Activated B cell treated with CpG ODN at 0.5 μM for 24 hours (primary cell): ENCODE measurements around the gene RNF152. TPM values are rescaled to one million over a fixed set of nuclear protein-coding genes. Genes with fewer than 3 reads are reported as not detected.

Experiments used
- ATAC-seq: fragments of 200-7000 bp; cut with Tn5 transposase; one replicate; pipeline ENCODE4 v1.10.0; 2021; ENCODE audit warnings: low read depth, mild to moderate bottlenecking, moderate library complexity
- CTCF ChIA-PET: fragments of 350-600 bp; sonication (Branson Sonifier 250); formaldehyde crosslinking; loops from one replicate; lab custom pipeline; 2021; ENCODE audit warnings: antibody characterized with exemption; lab: Charles Lee
- POLR2A ChIA-PET: fragments of 350-600 bp; sonication (Branson Sonifier 250); formaldehyde crosslinking; loops from one replicate; lab custom pipeline; 2021; ENCODE audit warnings: antibody characterized with exemption; lab: Charles Lee
- DNase-seq: peaks from one replicate; pipeline ENCODE4 v3.0.0; 2022
- H3K27ac Mint-ChIP-seq: one replicate; pipeline ENCODE4 v1.8.0; 2020; ENCODE audit warnings: mixed read lengths
- H3K27me3 Mint-ChIP-seq: one replicate; pipeline ENCODE4 v1.8.0; 2021; ENCODE audit warnings: mixed read lengths
- H3K36me3 Mint-ChIP-seq: one replicate; pipeline ENCODE4 v1.8.0; 2021; ENCODE audit warnings: low read depth, mixed read lengths
- H3K4me1 Mint-ChIP-seq: one replicate; pipeline ENCODE4 v1.8.0; 2021; ENCODE audit warnings: mixed read lengths
- H3K4me3 Mint-ChIP-seq: one replicate; pipeline ENCODE4 v1.8.0; 2020; ENCODE audit warnings: mild to moderate bottlenecking, mixed read lengths
- H3K9me3 Mint-ChIP-seq: one replicate; pipeline ENCODE4 v1.8.0; 2020; ENCODE audit warnings: mixed read lengths
- CTCF ChIP-seq: fragments of 200-600 bp; IDR thresholded peaks from one replicate; pipeline ENCODE4 v1.8.0; 2022; ENCODE audit warnings: antibody characterized with exemption, mild to moderate bottlenecking
- intact Hi-C: fragments of 100-400 bp; cut with micrococcal nuclease; formaldehyde crosslinking; loops from one replicate; pipeline ENCODE4 v1.15.1; 2024
- total RNA-seq: library from RNA; stranded (reverse); gene quantifications from 2 replicates; pipeline ENCODE4 v1.2.3, GENCODE V29; 2022

The RNF152 gene
- total RNA-seq, 1 donor from 2014 or later: 0.02 TPM

GRCh38 chr18:61825386-61825785 lies 67.4 kb downstream of the RNF152 start:
- CTCF ChIA-PET: no interaction called here

DNA sequence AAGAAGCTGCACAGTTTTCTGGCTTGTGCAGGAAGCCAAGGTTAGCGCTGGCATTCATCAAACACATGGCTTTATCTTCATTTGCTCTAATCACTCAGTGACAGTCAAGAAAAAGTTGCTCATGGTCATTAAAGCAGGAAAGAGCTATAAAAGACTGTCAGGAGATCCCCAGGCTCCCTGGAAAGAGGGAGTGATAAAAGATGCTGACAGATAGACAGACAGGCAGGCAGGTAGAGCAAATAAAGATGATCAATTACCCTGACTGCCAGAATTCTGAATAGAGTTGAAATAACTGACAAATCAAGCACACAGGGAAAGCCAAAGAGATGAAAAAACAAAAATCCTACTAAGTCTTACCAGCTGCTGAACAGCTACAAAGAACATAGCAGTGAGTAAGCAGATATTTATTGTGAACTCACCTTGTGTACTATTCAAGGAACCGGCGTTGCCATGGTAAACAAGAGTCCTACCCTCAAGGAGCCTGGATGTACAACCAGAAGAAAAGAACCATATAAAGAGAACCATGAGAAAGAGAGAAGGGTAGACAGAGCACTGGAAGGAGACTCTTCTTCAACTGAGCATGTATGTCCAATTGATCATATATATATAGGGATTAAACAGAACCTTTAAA lies 68.0 kb downstream of the RNF152 start:
- no peak overlapping the region for H3K27ac Mint-ChIP-seq
- ATAC-seq: no peak
- H3K36me3 Mint-ChIP-seq: no peaks in the 10 kb centered on the region
- POLR2A ChIA-PET: no interaction called here
- TF ChIP-seq CTCF: no peak
- H3K4me1 Mint-ChIP-seq: no peaks in the 10 kb centered on the region
- intact Hi-C loops: no loop called here
- no peak overlapping the region for H3K4me3 Mint-ChIP-seq
- CTCF ChIA-PET: no interaction called here
- no peaks in the 10 kb centered on the region for H3K9me3 Mint-ChIP-seq
- no peak for DNase-seq
- H3K27me3 Mint-ChIP-seq: peaks cover 5% of the 10 kb centered on the region

More at GRCh38 chr18:61825386-61825785, 67.4 kb downstream of the RNF152 start:
- peaks cover 8% of the 10 kb centered on the region for H3K27me3 Mint-ChIP-seq
- POLR2A ChIA-PET: no interaction called here
- H3K4me3 Mint-ChIP-seq: no peak overlapping the region
- DNase-seq (no peak), ATAC-seq (no peak)
- intact Hi-C loops: no loop called here
- H3K27ac Mint-ChIP-seq: no peak overlapping the region
- no peaks in the 10 kb centered on the region for H3K36me3 Mint-ChIP-seq
- no peaks in the 10 kb centered on the region for H3K9me3 Mint-ChIP-seq
- no peak for TF ChIP-seq CTCF
- H3K4me1 Mint-ChIP-seq: no peaks in the 10 kb centered on the region

- ChIA-PET CTCF (no interaction called here), POLR2A (no interaction called here)
- Mint-ChIP-seq H3K9me3 (no peaks in the 10 kb centered on the region), H3K27me3 (no peaks in the 10 kb centered on the region), H3K27ac (no peak overlapping the region), H3K36me3 (no peaks in the 10 kb centered on the region), H3K4me3 (no peak overlapping the region), H3K4me1 (no peaks in the 10 kb centered on the region)
- no peak for TF ChIP-seq CTCF
- DNase-seq (no peak), ATAC-seq (no peak)
- intact Hi-C loops: no loop called here
Observed at GRCh38 chr18:61823595-61823994, 69.2 kb downstream of the RNF152 start.

- Mint-ChIP-seq H3K4me1 (no peaks in the 10 kb centered on the region), H3K36me3 (no peaks in the 10 kb centered on the region), H3K4me3 (no peak overlapping the region), H3K27ac (no peak overlapping the region), H3K27me3 (no peaks in the 10 kb centered on the region), H3K9me3 (no peaks in the 10 kb centered on the region)
- POLR2A ChIA-PET: no interaction called here
- CTCF ChIA-PET: no interaction called here
- ATAC-seq: no peak
- intact Hi-C loops: no loop called here
- DNase-seq: no peak
- TF ChIP-seq CTCF: no peak
Observed at GRCh38 chr18:61822879-61823278, 69.9 kb downstream of the RNF152 start.

GRCh38 chr18:61821748-61822147 lies 71.1 kb downstream of the RNF152 start:
- H3K9me3 Mint-ChIP-seq: no peaks in the 10 kb centered on the region
- no peaks in the 10 kb centered on the region for H3K4me1 Mint-ChIP-seq
- intact Hi-C loops: no loop called here
- TF ChIP-seq CTCF: no peak
- no peak for ATAC-seq
- H3K36me3 Mint-ChIP-seq: no peaks in the 10 kb centered on the region
- no peak overlapping the region for H3K4me3 Mint-ChIP-seq
- H3K27me3 Mint-ChIP-seq: peaks cover 3% of the 10 kb centered on the region
- ChIA-PET CTCF (no interaction called here), POLR2A (no interaction called here)
- DNase-seq: no peak
- no peak overlapping the region for H3K27ac Mint-ChIP-seq
